H1 (cell line): ENCODE measurements around the gene THBS3. TPM values are rescaled to one million over a fixed set of nuclear protein-coding genes. Genes with fewer than 3 reads are reported as not detected.

ENCODE experiments used
- CTCF ChIA-PET: fragments of 300-600 bp; sonication (Branson Sonifier 250); formaldehyde crosslinking; loops from one replicate; lab custom pipeline; 2021; ENCODE audit not compliant: partially characterized antibody; lab: Charles Lee
- POLR2A ChIA-PET: fragments of 300-600 bp; sonication (Branson Sonifier 250); formaldehyde crosslinking; loops from one replicate; lab custom pipeline; 2021; ENCODE audit warnings: inconsistent platforms; ENCODE audit not compliant: partially characterized antibody; lab: Charles Lee
- DNase-seq, 2 experiments: peaks; one replicate each; pipeline versions ENCODE4 v3.0.0 to v3.0.0-alpha.2; 2010 to 2022; ENCODE audit warnings: low spot score in 2 of 2, low read depth in 1 of 2, mixed read lengths in 1 of 2
- FAIRE-seq: peaks from 2 replicates; lab custom pipeline; 2011; peaks lifted over from hg19 to GRCh38; lab: Jason Lieb, UNC
- H2AFZ ChIP-seq: 2 replicates; pipeline ENCODE4 v1.8.1; 2012; ENCODE audit warnings: low read length, inconsistent platforms
- H2AK5ac ChIP-seq: 2 replicates; pipeline ENCODE4 v1.6.1; 2013; ENCODE audit warnings: low read depth, low read length
- H2BK120ac ChIP-seq: replicated peaks from 2 replicates; pipeline ENCODE3; 2013; ENCODE audit warnings: low read depth, low read length, inconsistent platforms
- H2BK12ac ChIP-seq: 2 replicates; pipeline ENCODE4 v1.6.1; 2013; ENCODE audit warnings: low read depth, low read length
- H2BK15ac ChIP-seq: 2 replicates; pipeline ENCODE4 v1.6.1; 2013; ENCODE audit warnings: low read length
- H2BK20ac ChIP-seq: 2 replicates; pipeline ENCODE4 v1.6.1; 2013; ENCODE audit warnings: low read length
- H2BK5ac ChIP-seq: 2 replicates; pipeline ENCODE4 v1.6.1; 2013; ENCODE audit warnings: low read depth, low read length
- H3K14ac ChIP-seq: 2 replicates; pipeline ENCODE4 v1.6.1; 2013; ENCODE audit warnings: inconsistent platforms; ENCODE audit not compliant: insufficient read length
- H3K18ac ChIP-seq: 2 replicates; pipeline ENCODE4 v1.6.1; 2013; ENCODE audit warnings: low read length; ENCODE audit errors: extremely low read depth
- H3K23ac ChIP-seq: 2 replicates; pipeline ENCODE4 v1.6.1; 2013; ENCODE audit warnings: inconsistent platforms; ENCODE audit not compliant: insufficient read length
- H3K23me2 ChIP-seq: 2 replicates; pipeline ENCODE4 v1.6.1; 2013; ENCODE audit warnings: low read depth, low read length
- H3K27ac ChIP-seq: 2 replicates; pipeline ENCODE4 v1.6.1; 2011; ENCODE audit warnings: low read depth, low read length, inconsistent platforms
- H3K27me3 ChIP-seq, 4 experiments: replicated peaks in 1 of 4; 1 replicate in 1 of 4; 2 replicates in 3 of 4; pipeline versions ENCODE4 v1.6.1 to v1.8.1; 2011 to 2013; ENCODE audit warnings: low read length in 3 of 4, mild to moderate bottlenecking in 3 of 4, inconsistent platforms in 2 of 4, mixed read lengths in 2 of 4, moderate library complexity in 1 of 4; ENCODE audit not compliant: control insufficient read depth in 3 of 4, insufficient read depth in 3 of 4; ENCODE audit errors: extremely low read depth in 1 of 4
- H3K36me3 ChIP-seq, 4 experiments: 2 replicates each; pipeline versions ENCODE4 v1.6.1 to v1.8.1; 2011 to 2013; ENCODE audit warnings: mild to moderate bottlenecking in 4 of 4, low read length in 3 of 4, moderate library complexity in 2 of 4, control low read depth in 1 of 4, inconsistent platforms in 1 of 4; ENCODE audit not compliant: insufficient read depth in 4 of 4, control insufficient read depth in 2 of 4
- H3K4ac ChIP-seq: replicated peaks from 2 replicates; pipeline ENCODE3; 2013; ENCODE audit warnings: low read length, low read depth, mixed read lengths, inconsistent platforms; ENCODE audit not compliant: insufficient read length
- H3K4me1 ChIP-seq, 4 experiments: replicated peaks in 1 of 4; 1 replicate in 1 of 4; 2 replicates in 3 of 4; pipeline versions ENCODE4 v1.6.1 to v1.8.1; 2011 to 2013; ENCODE audit warnings: low read length in 3 of 4, inconsistent platforms in 2 of 4, mixed read lengths in 1 of 4; ENCODE audit not compliant: insufficient read depth in 4 of 4, control insufficient read depth in 3 of 4
- H3K4me2 ChIP-seq, 2 experiments: 2 replicates each; pipeline versions ENCODE4 v1.6.1 to v1.8.1; 2011 to 2013; ENCODE audit warnings: low read depth in 2 of 2, low read length in 2 of 2, control low read depth in 1 of 2, inconsistent platforms in 1 of 2, mild to moderate bottlenecking in 1 of 2; ENCODE audit not compliant: insufficient read depth in 1 of 2
- H3K4me3 ChIP-seq, 4 experiments: fragments of 200-600, 300-600 bp in 1 of 4; sonication (generic), shearing (Covaris generic), sonication (Bioruptor Twin) in 1 of 4; 2 replicates each; pipeline versions ENCODE4 v1.5.1 to v1.8.1; 2011 to 2016; ENCODE audit warnings: low read length in 4 of 4, low read depth in 3 of 4, control low read depth in 2 of 4, inconsistent platforms in 2 of 4, mild to moderate bottlenecking in 2 of 4, mixed read lengths in 1 of 4, moderate library complexity in 1 of 4; ENCODE audit not compliant: insufficient read depth in 2 of 4; ENCODE audit errors: extremely low read depth in 1 of 4
- H3K56ac ChIP-seq: replicated peaks from 2 replicates; pipeline ENCODE3; 2013; ENCODE audit warnings: low read depth, mild to moderate bottlenecking, mixed read lengths, low read length, inconsistent platforms; ENCODE audit not compliant: insufficient read length
- H3K79me1 ChIP-seq: 2 replicates; pipeline ENCODE4 v1.6.1; 2013; ENCODE audit warnings: low read depth, low read length, control low read depth
- H3K79me2 ChIP-seq, 2 experiments: 2 replicates each; pipeline versions ENCODE4 v1.6.1 to v1.8.1; 2012 to 2013; ENCODE audit warnings: low read length in 2 of 2, mild to moderate bottlenecking in 2 of 2, inconsistent platforms in 1 of 2; ENCODE audit not compliant: insufficient read depth in 2 of 2, control insufficient read depth in 1 of 2
- H3K9ac ChIP-seq, 4 experiments: replicated peaks in 1 of 4; 1 replicate in 1 of 4; 2 replicates in 3 of 4; pipeline versions ENCODE4 v1.6.1 to v1.8.1; 2011 to 2013; ENCODE audit warnings: low read depth in 3 of 4, low read length in 3 of 4, control low read depth in 2 of 4, mild to moderate bottlenecking in 2 of 4, moderate library complexity in 2 of 4, inconsistent platforms in 1 of 4; ENCODE audit errors: extremely low read depth in 1 of 4
- H3K9me3 ChIP-seq, 2 experiments: 2 replicates each; pipeline versions ENCODE4 v1.6.1 to v1.8.1; 2012 to 2013; ENCODE audit warnings: mild to moderate bottlenecking in 2 of 2, moderate library complexity in 2 of 2, control low read depth in 1 of 2, inconsistent platforms in 1 of 2, low read depth in 1 of 2, low read length in 1 of 2, mixed read lengths in 1 of 2; ENCODE audit not compliant: insufficient read depth in 2 of 2
- H4K20me1 ChIP-seq, 2 experiments: replicated peaks in 1 of 2; 2 replicates each; pipeline versions ENCODE3 to v1.8.1; 2011 to 2013; ENCODE audit warnings: inconsistent platforms in 2 of 2, low read length in 2 of 2, mild to moderate bottlenecking in 1 of 2; ENCODE audit not compliant: insufficient read depth in 2 of 2, control insufficient read depth in 1 of 2
- H4K5ac ChIP-seq: 2 replicates; pipeline ENCODE4 v1.6.1; 2013; ENCODE audit warnings: low read length, low read depth, mixed read lengths, inconsistent platforms; ENCODE audit not compliant: insufficient read length
- H4K8ac ChIP-seq: 2 replicates; pipeline ENCODE4 v1.8.0; 2013; ENCODE audit warnings: mild to moderate bottlenecking, moderate library complexity, low read length, inconsistent platforms; ENCODE audit not compliant: insufficient read depth; ENCODE audit errors: extremely low read depth
- H4K91ac ChIP-seq: replicated peaks from 2 replicates; pipeline ENCODE3; 2013; ENCODE audit warnings: low read length, mixed read lengths, inconsistent platforms; ENCODE audit not compliant: insufficient read length
- ASH2L ChIP-seq: fragments of 200-600, 300-600 bp; sonication (generic); IDR thresholded peaks from one replicate; pipeline ENCODE4 v1.7.1; 2017; ENCODE audit warnings: low read length
- EZH2 ChIP-seq: fragments of 200-600 bp; sonication (generic); IDR thresholded peaks from 2 replicates; pipeline ENCODE4 v1.7.1; 2012; ENCODE audit warnings: low read depth, mild to moderate bottlenecking, moderate library complexity, low read length, inconsistent platforms; ENCODE audit not compliant: severe bottlenecking
- NRF1 ChIP-seq: IDR thresholded peaks from 2 replicates; pipeline ENCODE4 v1.6.1; 2011; ENCODE audit warnings: mild to moderate bottlenecking, low read depth, low read length, improper control_type of control experiment
- POLR2A ChIP-seq, 2 experiments: IDR thresholded peaks; 1 replicate in 1 of 2; 2 replicates in 1 of 2; pipeline ENCODE4 v1.6.1; 2011; ENCODE audit warnings: low read depth in 2 of 2, low read length in 2 of 2, mild to moderate bottlenecking in 2 of 2; ENCODE audit errors: control extremely low read depth in 1 of 2
- WGBS, 2 experiments: shearing (Covaris generic) in 1 of 2; methylation state at CpG; one replicate each; pipeline versions ENCODE4 v1.1.6 to v1.1.7; 2013 to 2015; ENCODE audit warnings: low lambda C conversion rate in 2 of 2, mixed read lengths in 2 of 2, inconsistent platforms in 1 of 2, low coverage in 1 of 2, missing lambda C conversion rate in 1 of 2; ENCODE audit not compliant: insufficient replicate concordance in 2 of 2, insufficient coverage in 1 of 2, insufficient read length in 1 of 2; ENCODE audit errors: extremely low coverage in 1 of 2, missing lambda C conversion rate in 1 of 2; 5-methylcytosine and 5-hydroxymethylcytosine counted together
- polyA plus RNA-seq, 7 experiments: library from polyadenylated mRNA; depleted of rRNA in 3 of 7; stranded (reverse) in 5 of 7; unstranded in 2 of 7; fragments of >200 nt in 5 of 7; fragments of 200-250 nt in 2 of 7; gene quantifications; 1 replicate in 5 of 7; 2 replicates in 1 of 7; 4 replicates in 1 of 7; pipeline versions ENCODE4 v1.2.1 to v1.2.3, GENCODE V29; 2011 to 2013; ENCODE audit warnings: missing spikeins in 2 of 7, mixed read lengths in 2 of 7
- total RNA-seq: library from RNA; stranded (reverse); fragmentation: NEBNext Ultra II Directional; extraction: Animal tissue kit (Norgen Biotek cat#: 25700); gene quantifications from 2 replicates; pipeline ENCODE4 v1.2.1, GENCODE V29; 2021

THBS3 gene
- total and polyA plus RNA-seq, 2 of the 8 experiments (the other 6 are each of a cell fraction or from before 2014, with no cell fraction given) = 3.0 to 3.5 TPM

GRCh38 chr1:155166051-155166470 lies 41.6 kb downstream of the THBS3 start:
- Histone ChIP-seq H2BK20ac (0 out of 2 replicates have a peak overlapping the region, but pooled peaks have one; percentile 2), H2AK5ac (no peak overlapping the region), H3K4ac (no peak overlapping the region), H2AFZ (peak overlapping the region; percentile 37; the same call in 1 of the 2 replicates), H3K4me3 (peak overlapping the region; percentile 28 to 71 (median 32); a peak in 6 of 8 replicates), H3K56ac (no peak overlapping the region), H2BK12ac (no peak overlapping the region), H3K18ac (peak overlapping the region; percentile 73), H4K91ac (peak overlapping the region; percentile 4), H2BK120ac (no peak overlapping the region), H3K27ac (no peak overlapping the region), H3K4me2 (peak overlapping the region; percentile 63 to 100), H3K14ac (no peak overlapping the region), H4K8ac (peak overlapping the region; percentile 42; the same call in 1 of the 2 replicates), H3K27me3 (no peaks in the 10 kb centered on the region), H3K23me2 (peaks cover 11% of the 10 kb centered on the region), H3K23ac (no peak overlapping the region), H3K36me3 (peaks cover 0 to 10% (median 7%) of the 10 kb centered on the region in 4 experiments; a peak in 4 of 8 replicates), H3K9me3 (no peaks in the 10 kb centered on the region), H3K79me2 (no peaks in the 10 kb centered on the region), H3K4me1 (peaks cover 2 to 17% (median 13%) of the 10 kb centered on the region in 4 experiments), H2BK5ac (0 out of 2 replicates have a peak overlapping the region, but pooled peaks have one; percentile 60), H4K20me1 (no peaks in the 10 kb centered on the region), H3K9ac (peak overlapping the region in 1 of 4 experiments; percentile 8; a peak in 1 of 7 replicates), H2BK15ac (no peak overlapping the region), H4K5ac (peak overlapping the region; percentile 46), H3K79me1 (no peaks in the 10 kb centered on the region)
- TF ChIP-seq ASH2L = peak; percentile 30
- no peak for TF ChIP-seq EZH2
- no peak for TF ChIP-seq NRF1
- 0 out of 3 replicates have a peak, but pooled peaks of 1 of the 2 experiments have one; percentile 29 for TF ChIP-seq POLR2A (IDR thresholded peaks at IDR 0.05; ENCODE audit: control extremely low read depth in 1 of 2, low read depth in 2 of 2, low read length in 2 of 2)
- POLR2A ChIA-PET = interaction anchor here (0.6 to 3.0 kb wide), 11 partner anchors 9 to 195 kb away, joined by 3 to 24 read pairs (median 4); partner anchors contain the start of gene SLC50A1
- DNase-seq (peak in 1 of 2 experiments; percentile 68), FAIRE-seq (no peak)
- WGBS, 2 experiments = 29% methylated on average over 8 of the region's 8 CpGs; no CpG with 5 or more reads in 1 of the 2 experiments
- CTCF ChIA-PET = interaction anchor here (0.6 to 12.4 kb wide), 22 partner anchors 9 to 559 kb away, joined by 3 to 215 read pairs (median 13); partner anchors contain the start of genes DPM3, EFNA1, EFNA4 and SLC50A1
